ENCODE measurements around the gene APOA1. TPM values are rescaled to one million over a fixed set of nuclear protein-coding genes. Genes with fewer than 3 reads are reported as not detected.
"Not testable (repeated sequence)": the region's sequence is repeated elsewhere in the genome, so short reads cannot be mapped to it uniquely, and the experiment has no call there.

APOA1 gene
- total RNA-seq, 2 donors from 2014 or later = 0.37 TPM

GRCh38 chr11:116849486-116849885 is 12.1 kb upstream of the APOA1 start:
- H3K4me3 Mint-ChIP-seq = no peak overlapping the region
- H3K27ac Mint-ChIP-seq = peak overlapping the region; percentile 32
- H3K27me3 Mint-ChIP-seq = no peaks in the 10 kb centered on the region
- ATAC-seq (replicated peaks) = no peak
- H3K9me3 Mint-ChIP-seq = no peaks in the 10 kb centered on the region
- H3K4me1 Mint-ChIP-seq = peaks cover 39% of the 10 kb centered on the region
- peaks cover 68% of the 10 kb centered on the region for H3K36me3 Mint-ChIP-seq (ENCODE audit: low read depth)

- peaks cover 65% of the 10 kb centered on the region for H3K36me3 Mint-ChIP-seq (ENCODE audit: low read depth)
- no peak for ATAC-seq (replicated peaks)
These were observed 11.6 kb upstream of the APOA1 start for GRCh38 chr11:116849060-116849459.

GRCh38 chr11:116847612-116848011 is 10.2 kb upstream of the APOA1 start:
- H3K27me3 Mint-ChIP-seq = no peaks in the 10 kb centered on the region
- peaks cover 26% of the 10 kb centered on the region for H3K4me1 Mint-ChIP-seq
- no peak for ATAC-seq (replicated peaks)
- no peak overlapping the region for H3K27ac Mint-ChIP-seq
- H3K4me3 Mint-ChIP-seq = no peak overlapping the region
- H3K36me3 Mint-ChIP-seq (ENCODE audit: low read depth) = peaks cover 76% of the 10 kb centered on the region
- no peaks in the 10 kb centered on the region for H3K9me3 Mint-ChIP-seq

More at GRCh38 chr11:116849060-116849459, 11.6 kb upstream of the APOA1 start:
- Mint-ChIP-seq H3K27ac (no peak overlapping the region), H3K27me3 (no peaks in the 10 kb centered on the region), H3K9me3 (no peaks in the 10 kb centered on the region), H3K4me3 (no peak overlapping the region), H3K4me1 (peaks cover 39% of the 10 kb centered on the region)

GRCh38 chr11:116844722-116845121 is 7.3 kb upstream of the APOA1 start:
- Mint-ChIP-seq H3K27me3 (no peaks in the 10 kb centered on the region), H3K9me3 (no peaks in the 10 kb centered on the region), H3K4me1 (peaks cover 3% of the 10 kb centered on the region), H3K36me3 (ENCODE audit: low read depth) (peaks cover 61% of the 10 kb centered on the region), H3K4me3 (no peak overlapping the region), H3K27ac (peak overlapping the region; percentile 53)
- ATAC-seq (replicated peaks) = no peak

GRCh38 chr11:116843661-116844060 is 6.2 kb upstream of the APOA1 start:
- ATAC-seq (replicated peaks) = no peak
- no peaks in the 10 kb centered on the region for H3K27me3 Mint-ChIP-seq
- H3K9me3 Mint-ChIP-seq = no peaks in the 10 kb centered on the region
- no peak overlapping the region for H3K4me3 Mint-ChIP-seq
- H3K36me3 Mint-ChIP-seq (ENCODE audit: low read depth) = peaks cover 50% of the 10 kb centered on the region
- H3K27ac Mint-ChIP-seq = no peak overlapping the region
- no peaks in the 10 kb centered on the region for H3K4me1 Mint-ChIP-seq

GRCh38 chr11:116842909-116843308 is 5.5 kb upstream of the APOA1 start:
- Mint-ChIP-seq H3K27ac (peak overlapping the region; percentile 23), H3K27me3 (no peaks in the 10 kb centered on the region), H3K4me3 (no peak overlapping the region), H3K4me1 (no peaks in the 10 kb centered on the region), H3K9me3 (no peaks in the 10 kb centered on the region), H3K36me3 (ENCODE audit: low read depth) (peaks cover 46% of the 10 kb centered on the region)
- no peak for ATAC-seq (replicated peaks)

- no peak overlapping the region for H3K4me3 Mint-ChIP-seq
- no peak for ATAC-seq (replicated peaks)
- H3K27ac Mint-ChIP-seq = peak overlapping the region; percentile 48
- no peaks in the 10 kb centered on the region for H3K4me1 Mint-ChIP-seq
- H3K36me3 Mint-ChIP-seq (ENCODE audit: low read depth) = peaks cover 38% of the 10 kb centered on the region
- H3K9me3 Mint-ChIP-seq = no peaks in the 10 kb centered on the region
- no peaks in the 10 kb centered on the region for H3K27me3 Mint-ChIP-seq
These were observed 4.7 kb upstream of the APOA1 start for GRCh38 chr11:116842117-116842516.

- no peak overlapping the region for H3K4me3 Mint-ChIP-seq
- peaks cover 25% of the 10 kb centered on the region for H3K36me3 Mint-ChIP-seq (ENCODE audit: low read depth)
- no peak overlapping the region for H3K27ac Mint-ChIP-seq
- H3K27me3 Mint-ChIP-seq = no peaks in the 10 kb centered on the region
- no peaks in the 10 kb centered on the region for H3K9me3 Mint-ChIP-seq
- no peaks in the 10 kb centered on the region for H3K4me1 Mint-ChIP-seq
- ATAC-seq (replicated peaks) = no peak
These were observed 3.4 kb upstream of the APOA1 start for GRCh38 chr11:116840746-116841296.

GRCh38 chr11:116840224-116840745 is 2.9 kb upstream of the APOA1 start:
- ATAC-seq (replicated peaks) = no peak
- Mint-ChIP-seq H3K4me3 (no peak overlapping the region), H3K27me3 (no peaks in the 10 kb centered on the region), H3K36me3 (ENCODE audit: low read depth) (peaks cover 20% of the 10 kb centered on the region), H3K9me3 (no peaks in the 10 kb centered on the region), H3K4me1 (no peaks in the 10 kb centered on the region), H3K27ac (no peak overlapping the region)

- Mint-ChIP-seq H3K4me3 (no peak overlapping the region), H3K27ac (no peak overlapping the region), H3K4me1 (no peaks in the 10 kb centered on the region), H3K36me3 (ENCODE audit: low read depth) (peaks cover 5% of the 10 kb centered on the region), H3K9me3 (no peaks in the 10 kb centered on the region), H3K27me3 (no peaks in the 10 kb centered on the region)
- no peak for ATAC-seq (replicated peaks)
These were observed 1.1 kb upstream of the APOA1 start for GRCh38 chr11:116838321-116839084.

GRCh38 chr11:116836632-116836991 is 810 bp downstream of the APOA1 start:
- H3K27me3 Mint-ChIP-seq = no peaks in the 10 kb centered on the region
- no peak overlapping the region for H3K27ac Mint-ChIP-seq
- H3K9me3 Mint-ChIP-seq = no peaks in the 10 kb centered on the region
- H3K36me3 Mint-ChIP-seq (ENCODE audit: low read depth) = no peaks in the 10 kb centered on the region
- H3K4me1 Mint-ChIP-seq = no peaks in the 10 kb centered on the region
- no peak for ATAC-seq (replicated peaks)
- H3K4me3 Mint-ChIP-seq = peak overlapping the region; percentile 66

GRCh38 chr11:116835791-116836631 is 1.4 kb downstream of the APOA1 start:
- H3K9me3 Mint-ChIP-seq = no peaks in the 10 kb centered on the region
- H3K4me3 Mint-ChIP-seq = peak overlapping the region; percentile 66
- no peak overlapping the region for H3K27ac Mint-ChIP-seq
- no peaks in the 10 kb centered on the region for H3K27me3 Mint-ChIP-seq
- H3K4me1 Mint-ChIP-seq = no peaks in the 10 kb centered on the region
- H3K36me3 Mint-ChIP-seq (ENCODE audit: low read depth) = no peaks in the 10 kb centered on the region
- peak; percentile 89 for ATAC-seq (replicated peaks)

GRCh38 chr11:116835042-116835772 is 2.2 kb downstream of the APOA1 start:
- Mint-ChIP-seq H3K4me3 (peak overlapping the region; percentile 66), H3K4me1 (no peaks in the 10 kb centered on the region), H3K27ac (no peak overlapping the region), H3K36me3 (ENCODE audit: low read depth) (no peaks in the 10 kb centered on the region), H3K9me3 (no peaks in the 10 kb centered on the region), H3K27me3 (no peaks in the 10 kb centered on the region)
- ATAC-seq (replicated peaks) = peak; percentile 7

- not testable (repeated sequence) for H3K9me3 Mint-ChIP-seq; H3K4me1 Mint-ChIP-seq; H3K27me3 Mint-ChIP-seq; H3K36me3 Mint-ChIP-seq (ENCODE audit: low read depth); ATAC-seq (replicated peaks); H3K27ac Mint-ChIP-seq
- peak overlapping the region; percentile 22 for H3K4me3 Mint-ChIP-seq
These were observed 2.8 kb downstream of the APOA1 start for GRCh38 chr11:116834535-116835041.

Measured in activated T-helper 17 cell treated with anti-CD3 and anti-CD28 coated beads, Interleukin-2, amount 50 U/mL, for 72 hours (primary cell).